Stimulated activated CD4-positive, alpha-beta T cell treated with anti-CD3 and anti-CD28 coated beads, TNF-alpha, amount 100 ng/mL, for 48 hours (primary cell): ENCODE results near the gene POLL.

Experiments used
- DNase-seq, 3 donors: peaks; one replicate each; pipeline ENCODE4 v3.0.0-alpha.2; 2020; ENCODE audit warnings: low read depth in 3 of 3

The POLL gene

GRCh38 chr10:101573885-101574753 lies 13.9 kb downstream of the POLL start:
- DNase-seq, result no peak

GRCh38 chr10:101572785-101573184 lies 15.3 kb downstream of the POLL start:
- no peak for DNase-seq

- no peak for DNase-seq
These were observed 15.9 kb downstream of the POLL start for GRCh38 chr10:101572126-101572525.

GRCh38 chr10:101571271-101571925 lies 16.7 kb downstream of the POLL start:
- DNase-seq, result no peak

- DNase-seq, result no peak
These were observed 17.4 kb downstream of the POLL start for GRCh38 chr10:101570428-101571270.

- DNase-seq, result peak; percentile 45 to 80 (median 60)
These were observed 18.2 kb downstream of the POLL start for GRCh38 chr10:101569622-101570427.

GRCh38 chr10:101569323-101569621 lies 18.8 kb downstream of the POLL start:
- DNase-seq, result no peak

GRCh38 chr10:101568054-101568745 lies 19.9 kb downstream of the POLL start:
- no peak for DNase-seq

GRCh38 chr10:101567165-101568006 lies 20.7 kb downstream of the POLL start:
- no peak for DNase-seq

- DNase-seq, result no peak
These were observed 21.5 kb downstream of the POLL start for GRCh38 chr10:101566333-101567164.

GRCh38 chr10:101565936-101566332 lies 22.1 kb downstream of the POLL start:
- no peak for DNase-seq

GRCh38 chr10:101565370-101565900 lies 22.6 kb downstream of the POLL start:
- no peak for DNase-seq

GRCh38 chr10:101564490-101564991 lies 23.5 kb downstream of the POLL start:
- no peak for DNase-seq

- no peak for DNase-seq
These were observed 24.5 kb downstream of the POLL start for GRCh38 chr10:101563497-101564040.

- DNase-seq, result no peak
These were observed 25.1 kb downstream of the POLL start for GRCh38 chr10:101563007-101563406.

GRCh38 chr10:101562231-101562630 lies 25.8 kb downstream of the POLL start:
- DNase-seq, result no peak

- DNase-seq, result no peak
These were observed 26.8 kb downstream of the POLL start for GRCh38 chr10:101561068-101561915.
